AG09319 (cell line): ENCODE measurements around the gene THBS2.

Experiments
- DNase-seq: peaks from one replicate; pipeline ENCODE4 v3.0.0-alpha.2; 2010; ENCODE audit warnings: low read depth; ENCODE audit errors: extremely low read depth
- TF ChIP-seq, protein P1 (sequence below): IDR thresholded peaks from 2 replicates; pipeline ENCODE4 v1.5.1; 2011; ENCODE audit warnings: low read depth, mild to moderate bottlenecking, inconsistent platforms, low read length, moderate library complexity

The THBS2 gene

DNA sequence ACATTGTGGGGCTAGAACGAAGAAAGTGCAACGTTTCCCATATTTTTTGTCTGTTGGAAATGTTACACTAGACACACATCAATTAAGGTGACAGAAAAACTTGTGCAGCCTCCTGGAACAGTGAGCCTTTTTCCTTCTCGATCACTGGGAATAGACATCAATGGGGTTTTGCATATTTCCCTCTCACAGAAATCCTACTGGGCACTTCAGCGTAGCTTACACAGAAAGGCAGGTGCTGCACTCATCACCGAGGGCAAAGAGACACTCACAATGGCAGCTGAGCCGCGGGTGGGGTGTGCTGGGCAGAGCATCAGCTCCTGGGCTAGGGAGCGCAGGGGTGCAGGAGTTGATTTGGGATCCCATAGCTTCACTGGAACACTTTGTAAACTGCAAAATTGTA, 64.5 kb downstream of the THBS2 start:
- TF ChIP-seq, protein P1, sequence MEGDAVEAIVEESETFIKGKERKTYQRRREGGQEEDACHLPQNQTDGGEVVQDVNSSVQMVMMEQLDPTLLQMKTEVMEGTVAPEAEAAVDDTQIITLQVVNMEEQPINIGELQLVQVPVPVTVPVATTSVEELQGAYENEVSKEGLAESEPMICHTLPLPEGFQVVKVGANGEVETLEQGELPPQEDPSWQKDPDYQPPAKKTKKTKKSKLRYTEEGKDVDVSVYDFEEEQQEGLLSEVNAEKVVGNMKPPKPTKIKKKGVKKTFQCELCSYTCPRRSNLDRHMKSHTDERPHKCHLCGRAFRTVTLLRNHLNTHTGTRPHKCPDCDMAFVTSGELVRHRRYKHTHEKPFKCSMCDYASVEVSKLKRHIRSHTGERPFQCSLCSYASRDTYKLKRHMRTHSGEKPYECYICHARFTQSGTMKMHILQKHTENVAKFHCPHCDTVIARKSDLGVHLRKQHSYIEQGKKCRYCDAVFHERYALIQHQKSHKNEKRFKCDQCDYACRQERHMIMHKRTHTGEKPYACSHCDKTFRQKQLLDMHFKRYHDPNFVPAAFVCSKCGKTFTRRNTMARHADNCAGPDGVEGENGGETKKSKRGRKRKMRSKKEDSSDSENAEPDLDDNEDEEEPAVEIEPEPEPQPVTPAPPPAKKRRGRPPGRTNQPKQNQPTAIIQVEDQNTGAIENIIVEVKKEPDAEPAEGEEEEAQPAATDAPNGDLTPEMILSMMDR = no peak
- no peak for DNase-seq

DNA sequence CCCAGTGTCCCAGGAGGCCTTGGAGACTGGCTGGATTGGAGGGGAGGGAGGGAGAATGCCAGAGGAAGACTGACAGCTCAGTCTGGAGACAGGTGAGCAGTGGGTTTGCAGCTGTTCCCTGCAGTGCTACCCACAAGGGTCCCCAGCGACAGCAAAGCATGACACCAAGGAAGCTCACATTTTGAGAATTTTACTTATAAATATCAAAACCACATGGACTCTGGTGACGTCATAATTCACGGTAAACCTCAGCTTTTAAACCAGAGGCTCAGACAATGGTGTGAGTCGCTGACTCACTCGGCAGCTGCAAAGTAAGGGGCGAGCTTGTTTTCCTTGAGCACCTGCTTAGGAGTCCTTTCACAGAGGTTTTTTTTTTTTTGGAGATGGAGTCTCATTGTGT, 65.2 kb downstream of the THBS2 start:
- DNase-seq = no peak
- TF ChIP-seq, protein P1 = no peak

DNA sequence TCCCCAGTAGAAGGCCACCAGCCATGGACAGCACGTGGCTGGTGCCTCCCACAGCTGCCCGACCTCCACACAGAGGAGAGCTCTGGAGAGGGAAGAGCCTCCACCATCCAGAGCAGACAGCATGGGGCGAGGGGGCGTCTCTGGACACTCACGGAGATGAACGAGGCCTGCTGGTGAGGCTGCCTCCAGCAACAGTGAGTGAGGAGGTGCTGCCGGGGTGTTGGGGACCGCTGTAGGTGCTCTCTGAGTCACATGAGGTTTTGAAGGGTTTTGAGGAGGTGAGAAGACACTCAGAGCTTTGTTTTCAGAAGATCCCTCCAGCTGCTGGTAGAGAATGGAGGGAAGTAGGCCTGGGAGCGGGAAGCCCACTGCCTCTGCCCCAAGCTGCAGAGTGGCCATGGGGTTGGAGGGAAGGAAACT, 65.6 kb downstream of the THBS2 start:
- DNase-seq = no peak
- TF ChIP-seq, protein P1 = no peak

DNA sequence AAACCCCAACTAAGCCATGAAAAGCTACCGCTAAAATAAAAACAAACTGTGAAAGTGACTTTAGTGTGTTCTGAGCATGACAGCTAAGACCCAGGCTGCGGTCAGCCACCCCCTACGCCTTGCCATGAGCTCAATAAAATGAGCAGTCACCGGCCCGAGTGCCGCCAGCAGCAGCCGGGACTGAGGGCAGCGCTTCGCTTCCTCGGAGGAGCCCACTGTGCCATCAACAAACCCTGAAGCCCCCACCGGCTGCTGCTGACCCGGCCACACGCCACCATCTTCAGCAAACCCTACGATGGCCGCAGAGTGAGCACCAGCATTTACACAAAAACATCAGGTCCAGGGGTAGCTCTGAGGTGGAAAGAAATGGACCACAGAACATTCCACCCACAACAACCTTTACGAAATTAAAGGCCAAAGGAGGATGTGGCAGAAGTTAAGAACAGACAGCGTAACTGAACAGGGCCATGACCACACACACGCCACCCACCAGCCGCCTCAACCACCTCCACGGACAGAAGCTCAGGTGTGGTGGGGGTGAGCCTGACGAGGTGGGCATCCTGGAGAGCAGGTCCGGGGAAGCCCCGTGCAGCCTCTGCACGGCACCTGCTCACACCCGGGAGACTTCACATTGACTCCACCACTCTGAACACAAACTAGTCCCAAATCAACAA, 67.0 kb downstream of the THBS2 start:
- DNase-seq = no peak
- TF ChIP-seq, protein P1 = no peak

DNA sequence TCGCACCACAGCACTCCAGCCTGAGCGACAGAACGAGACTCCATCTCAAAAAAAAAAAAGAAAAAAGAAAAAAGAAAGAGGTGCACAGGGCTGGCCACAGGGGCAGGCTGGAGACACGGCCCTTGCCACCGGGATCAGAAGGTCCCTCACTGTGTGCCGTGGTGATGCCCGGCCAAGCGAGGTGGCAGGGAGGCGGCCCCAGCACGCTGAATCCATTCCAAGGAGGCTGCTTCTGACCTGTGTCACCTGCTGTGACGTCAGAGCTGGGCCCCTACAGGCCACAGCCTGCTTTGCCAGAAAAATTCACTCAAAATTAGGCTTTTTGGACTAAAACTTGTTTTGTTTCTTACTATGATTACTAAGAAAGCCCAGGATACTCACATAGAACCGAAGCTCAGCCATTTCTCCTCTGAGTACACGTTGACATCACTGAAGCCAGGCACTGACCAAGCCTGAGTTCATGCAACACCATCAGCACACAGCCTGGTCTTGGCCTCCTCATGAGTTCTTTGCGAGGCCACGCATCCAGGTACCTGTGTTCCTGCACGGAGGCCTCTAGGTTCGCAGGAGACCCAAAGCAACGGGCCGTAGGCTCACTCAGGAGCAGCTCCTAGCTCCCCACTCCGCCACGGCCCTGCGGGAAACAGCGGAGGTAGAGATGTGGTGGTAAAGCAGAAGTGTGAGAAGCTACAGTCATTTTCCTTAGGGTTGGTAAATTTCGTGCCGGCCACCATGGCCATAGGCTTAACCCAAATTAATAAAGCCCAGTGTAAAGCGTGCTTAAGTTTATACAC, 67.8 kb downstream of the THBS2 start:
- DNase-seq = no peak
- TF ChIP-seq, protein P1 = no peak

DNA sequence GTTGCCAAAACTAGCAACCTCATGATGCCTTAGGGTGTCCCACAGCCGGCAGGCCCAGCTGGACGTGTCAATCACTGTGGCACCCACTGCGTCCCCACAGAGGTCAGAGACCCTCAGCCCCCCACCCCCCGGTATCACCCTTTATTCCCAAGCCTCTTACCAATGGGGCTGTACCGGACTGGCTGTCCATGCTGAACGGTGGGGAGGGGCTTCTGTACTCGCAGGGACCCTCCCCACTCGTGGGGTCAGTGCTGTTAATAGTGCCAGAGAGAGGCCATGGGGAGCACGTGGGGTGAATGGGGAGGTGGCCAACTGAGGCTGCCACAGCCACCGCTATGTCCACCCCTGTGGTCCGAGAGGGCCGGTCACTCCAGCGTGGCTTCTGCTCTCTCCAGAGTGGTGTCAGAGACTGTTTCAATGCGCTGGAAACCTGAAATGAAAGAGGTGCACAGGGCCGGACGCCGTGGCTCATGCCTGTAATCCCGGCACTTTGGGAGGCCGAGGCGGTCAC, 68.6 kb downstream of the THBS2 start:
- TF ChIP-seq, protein P1 = no peak
- DNase-seq = no peak

DNA sequence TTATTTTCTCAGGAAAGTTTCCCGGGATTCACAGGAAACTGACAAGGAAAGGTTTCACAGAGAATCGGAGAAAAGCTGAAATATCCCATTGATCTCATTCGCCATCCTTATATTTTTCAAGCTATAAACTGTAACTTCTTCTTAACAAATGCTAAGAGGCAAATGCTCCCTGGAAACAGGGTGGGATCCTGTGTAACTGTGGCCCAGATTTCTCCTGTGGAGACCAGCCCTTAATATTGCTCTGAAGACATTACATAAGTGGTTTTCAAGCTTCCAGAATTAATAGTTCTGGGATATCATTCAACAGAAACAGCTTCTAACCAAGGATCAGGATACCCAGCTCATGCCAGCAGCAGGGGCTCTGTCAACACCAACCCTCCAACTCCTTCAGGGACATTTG, 69.2 kb downstream of the THBS2 start:
- DNase-seq = no peak
- TF ChIP-seq, protein P1 = no peak
